Skeletal muscle tissue (tissue), 4 donors: Measurements from ENCODE around the gene SRBD1. TPM values are rescaled to one million over a fixed set of nuclear protein-coding genes. Genes with fewer than 3 reads are reported as not detected.

Source experiments
- H3K27ac ChIP-seq: one replicate; pipeline ENCODE4 v1.7.0; 2013; ENCODE audit warnings: mild to moderate bottlenecking, low read depth, low read length, inconsistent platforms
- H3K27me3 ChIP-seq, 3 donors: one replicate each; pipeline ENCODE4 v1.7.0; 2013; ENCODE audit warnings: low read length in 3 of 3; ENCODE audit not compliant: control insufficient read depth in 3 of 3, insufficient read depth in 3 of 3
- H3K36me3 ChIP-seq, 3 donors: one replicate each; pipeline ENCODE4 v1.7.0; 2013; ENCODE audit warnings: low read length in 3 of 3; ENCODE audit not compliant: control insufficient read depth in 3 of 3, insufficient read depth in 3 of 3
- H3K4me1 ChIP-seq, 3 donors: one replicate each; pipeline ENCODE4 v1.7.0; 2013; ENCODE audit warnings: low read length in 3 of 3, mild to moderate bottlenecking in 3 of 3; ENCODE audit not compliant: control insufficient read depth in 3 of 3, insufficient read depth in 3 of 3
- H3K4me3 ChIP-seq, 3 donors: one replicate each; pipeline ENCODE4 v1.7.0; 2013; ENCODE audit warnings: low read length in 3 of 3
- H3K9ac ChIP-seq, 3 donors: one replicate each; pipeline ENCODE4 v1.7.0; 2013; ENCODE audit warnings: low read length in 3 of 3, mild to moderate bottlenecking in 3 of 3, moderate library complexity in 2 of 3, low read depth in 1 of 3
- H3K9me3 ChIP-seq, 3 donors: one replicate each; pipeline ENCODE4 v1.7.0; 2013; ENCODE audit warnings: low read length in 3 of 3; ENCODE audit not compliant: control insufficient read depth in 3 of 3
- total RNA-seq: library from RNA; depleted of rRNA; stranded (reverse); fragments of >200 nt; gene quantifications from one replicate; pipeline ENCODE4 v1.2.3, GENCODE V29; 2014
- donor health status: Osteomylitis.

The SRBD1 gene
- total RNA-seq, 1 donor from 2014 or later: 57.9 TPM

- Histone ChIP-seq H3K27me3 (no peaks in the 10 kb centered on the region), H3K27ac (no peak overlapping the region), H3K36me3 (no peaks in the 10 kb centered on the region), H3K4me1 (no peaks in the 10 kb centered on the region), H3K9ac (no peak overlapping the region), H3K4me3 (no peak overlapping the region), H3K9me3 (no peaks in the 10 kb centered on the region)
These were observed 116.6 kb downstream of the SRBD1 start for GRCh38 chr2:45494275-45494977.

DNA sequence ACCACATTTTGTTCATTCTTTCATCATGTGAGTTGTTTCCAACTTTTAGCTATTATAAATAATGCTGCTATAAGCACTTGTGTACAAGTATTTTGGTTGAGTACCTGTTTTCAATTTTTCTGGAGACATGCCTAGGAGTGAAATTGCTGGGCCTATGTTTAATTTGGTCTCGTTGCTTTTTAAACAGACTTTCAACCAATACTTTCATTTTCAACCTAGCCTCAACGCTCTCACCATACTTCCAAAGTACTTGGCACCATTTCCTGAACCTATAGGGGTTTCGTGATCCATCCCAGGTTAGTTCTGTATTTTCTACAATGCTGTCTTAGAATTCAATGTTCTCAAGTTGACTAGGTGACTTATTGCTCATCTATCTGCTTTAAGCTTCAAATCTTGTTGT, 126.1 kb downstream of the SRBD1 start:
- Histone ChIP-seq H3K9me3 (no peaks in the 10 kb centered on the region), H3K9ac (no peak overlapping the region), H3K4me1 (no peaks in the 10 kb centered on the region), H3K36me3 (no peaks in the 10 kb centered on the region), H3K4me3 (no peak overlapping the region), H3K27me3 (no peaks in the 10 kb centered on the region), H3K27ac (no peak overlapping the region)

GRCh38 chr2:45483997-45484396, 127.1 kb downstream of the SRBD1 start:
- H3K4me1 ChIP-seq: no peaks in the 10 kb centered on the region
- no peaks in the 10 kb centered on the region for H3K27me3 ChIP-seq
- H3K9me3 ChIP-seq: no peaks in the 10 kb centered on the region
- no peak overlapping the region for H3K27ac ChIP-seq
- no peak overlapping the region for H3K4me3 ChIP-seq
- H3K36me3 ChIP-seq: no peaks in the 10 kb centered on the region
- H3K9ac ChIP-seq: no peak overlapping the region

GRCh38 chr2:45477546-45477945, 133.5 kb downstream of the SRBD1 start:
- no peaks in the 10 kb centered on the region for H3K27me3 ChIP-seq
- H3K4me3 ChIP-seq: no peak overlapping the region
- H3K27ac ChIP-seq: no peak overlapping the region
- no peaks in the 10 kb centered on the region for H3K36me3 ChIP-seq
- H3K4me1 ChIP-seq: no peaks in the 10 kb centered on the region
- no peak overlapping the region for H3K9ac ChIP-seq
- H3K9me3 ChIP-seq: no peaks in the 10 kb centered on the region

DNA sequence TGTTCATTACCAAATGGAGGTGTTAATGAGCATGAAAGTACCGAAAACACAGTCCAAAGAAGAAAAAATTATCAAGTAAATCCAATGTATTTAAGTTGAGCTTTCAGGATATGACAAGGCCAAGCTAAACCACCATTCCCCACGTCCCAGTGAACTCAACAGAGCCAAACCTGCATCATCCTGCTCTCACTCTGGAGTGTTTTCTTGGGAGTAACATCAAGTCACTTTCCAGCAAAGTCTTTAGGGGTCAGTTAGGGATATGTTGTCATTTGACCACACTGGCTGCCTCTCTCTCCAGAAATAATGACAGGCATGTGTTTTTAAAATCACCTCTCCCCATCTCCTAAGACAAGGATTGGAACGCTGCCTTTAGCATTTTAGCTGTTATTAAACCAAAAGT, 140.5 kb downstream of the SRBD1 start:
- Histone ChIP-seq H3K27me3 (no peaks in the 10 kb centered on the region), H3K4me3 (no peak overlapping the region), H3K4me1 (peaks cover 7 to 18% (median 17%) of the 10 kb centered on the region in 3 donors), H3K27ac (peak overlapping the region; percentile 36), H3K36me3 (no peaks in the 10 kb centered on the region), H3K9me3 (no peaks in the 10 kb centered on the region), H3K9ac (no peak overlapping the region)

DNA sequence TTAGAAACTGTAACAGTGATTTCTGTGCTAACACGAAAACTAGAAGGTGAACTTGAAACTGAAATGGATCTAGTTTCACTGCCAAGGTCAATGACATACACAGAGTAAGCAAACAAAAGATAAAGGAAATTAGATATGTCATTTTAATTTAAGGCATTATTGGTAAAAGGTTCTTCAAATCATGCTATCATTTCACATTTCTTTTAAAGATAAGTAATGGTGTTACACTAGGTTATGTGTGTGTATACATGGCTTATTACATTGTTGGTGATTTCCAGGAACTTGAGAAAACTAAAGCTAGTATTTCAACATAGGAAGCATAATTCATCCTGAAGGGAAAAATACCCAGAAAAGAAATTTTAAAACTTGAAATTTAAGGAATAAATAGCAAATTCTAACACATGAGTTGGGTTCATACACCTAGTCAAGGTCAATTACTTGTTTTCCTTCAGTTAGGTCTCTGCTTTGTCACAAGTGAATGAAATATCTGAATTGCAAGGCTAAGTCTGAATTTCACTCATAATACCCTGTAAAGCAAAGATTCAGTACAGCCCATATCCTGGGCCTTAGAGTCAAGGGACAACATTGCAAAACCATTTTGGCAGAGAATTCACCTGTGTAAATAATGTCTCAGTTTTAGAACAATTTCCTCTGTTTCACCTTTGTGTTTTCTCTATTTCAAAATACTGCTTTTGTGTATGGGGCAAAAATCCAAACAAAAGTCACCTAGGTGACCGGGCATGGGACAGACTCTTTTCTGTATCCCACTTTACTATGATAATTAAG, 141.6 kb downstream of the SRBD1 start:
- Histone ChIP-seq H3K9ac (no peak overlapping the region), H3K36me3 (no peaks in the 10 kb centered on the region), H3K4me3 (no peak overlapping the region), H3K4me1 (peaks cover 7 to 18% (median 17%) of the 10 kb centered on the region in 3 donors), H3K27ac (no peak overlapping the region), H3K27me3 (no peaks in the 10 kb centered on the region), H3K9me3 (no peaks in the 10 kb centered on the region)

GRCh38 chr2:45468279-45468678, 142.8 kb downstream of the SRBD1 start:
- Histone ChIP-seq H3K27me3 (no peaks in the 10 kb centered on the region), H3K9ac (no peak overlapping the region), H3K36me3 (no peaks in the 10 kb centered on the region), H3K9me3 (no peaks in the 10 kb centered on the region), H3K27ac (no peak overlapping the region), H3K4me1 (peaks cover 7 to 18% (median 17%) of the 10 kb centered on the region in 3 donors), H3K4me3 (no peak overlapping the region)

DNA sequence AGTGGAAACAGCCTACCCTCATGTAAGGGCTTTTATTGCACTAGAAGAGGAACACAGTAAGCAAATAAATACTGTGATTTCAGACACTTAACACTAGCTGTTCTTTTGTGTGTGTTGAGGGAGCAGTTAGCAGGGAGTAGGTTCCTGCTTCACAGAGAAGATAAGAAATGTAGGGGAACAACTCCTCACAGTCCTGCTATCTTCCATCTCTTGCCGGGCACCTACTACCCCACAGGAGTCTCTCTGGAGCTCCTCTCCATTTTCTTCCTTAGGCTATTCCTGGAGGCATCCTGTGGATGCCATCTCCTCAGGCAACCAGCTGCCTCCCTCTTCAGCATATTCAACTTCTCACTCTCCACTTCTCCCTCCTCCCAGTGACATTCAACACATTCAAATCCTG, 145.0 kb downstream of the SRBD1 start:
- H3K4me1 ChIP-seq: peaks cover 7 to 17% (median 16%) of the 10 kb centered on the region in 3 donors
- no peaks in the 10 kb centered on the region for H3K36me3 ChIP-seq
- no peak overlapping the region for H3K4me3 ChIP-seq
- H3K9ac ChIP-seq: no peak overlapping the region
- no peaks in the 10 kb centered on the region for H3K9me3 ChIP-seq
- H3K27ac ChIP-seq: no peak overlapping the region
- no peaks in the 10 kb centered on the region for H3K27me3 ChIP-seq

DNA sequence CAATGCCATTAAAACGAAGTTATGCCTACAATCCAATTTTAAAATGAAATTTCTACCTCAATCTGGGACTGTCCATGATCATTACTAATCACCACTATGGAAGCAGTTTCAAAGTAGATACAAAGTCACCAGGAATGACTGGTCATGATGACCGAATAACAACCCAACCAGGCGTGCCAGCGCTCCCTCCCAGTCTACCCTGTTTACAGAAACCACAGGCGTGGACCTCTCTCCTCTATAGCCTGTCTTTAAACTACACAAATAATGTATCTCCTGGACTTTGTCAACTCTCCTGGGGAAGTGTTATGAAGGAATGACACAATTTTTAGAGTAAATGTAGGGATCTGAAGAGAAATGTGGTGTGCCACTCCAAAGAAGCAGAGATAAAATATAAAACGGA, 150.2 kb downstream of the SRBD1 start:
- no peaks in the 10 kb centered on the region for H3K27me3 ChIP-seq
- H3K36me3 ChIP-seq: no peaks in the 10 kb centered on the region

GRCh38 chr2:45459860-45460259, 151.2 kb downstream of the SRBD1 start:
- Histone ChIP-seq H3K4me1 (peaks cover 4 to 7% (median 5%) of the 10 kb centered on the region in 3 donors), H3K27me3 (no peaks in the 10 kb centered on the region), H3K4me3 (no peak overlapping the region), H3K36me3 (no peaks in the 10 kb centered on the region), H3K9ac (no peak overlapping the region), H3K9me3 (no peaks in the 10 kb centered on the region), H3K27ac (no peak overlapping the region)

More for the DNA sequence above, 150.2 kb downstream of the SRBD1 start:
- no peak overlapping the region for H3K27ac ChIP-seq
- no peaks in the 10 kb centered on the region for H3K9me3 ChIP-seq
- peaks cover 4 to 7% (median 5%) of the 10 kb centered on the region in 3 donors for H3K4me1 ChIP-seq
- H3K9ac ChIP-seq: no peak overlapping the region
- H3K4me3 ChIP-seq: no peak overlapping the region
